ENCODE results near the gene DEF6. TPM values are rescaled to one million over a fixed set of nuclear protein-coding genes. Genes with fewer than 3 reads are reported as not detected.

The DEF6 gene
- total RNA-seq, 1 experiment from 2014 or later: 11.3 TPM

DNA sequence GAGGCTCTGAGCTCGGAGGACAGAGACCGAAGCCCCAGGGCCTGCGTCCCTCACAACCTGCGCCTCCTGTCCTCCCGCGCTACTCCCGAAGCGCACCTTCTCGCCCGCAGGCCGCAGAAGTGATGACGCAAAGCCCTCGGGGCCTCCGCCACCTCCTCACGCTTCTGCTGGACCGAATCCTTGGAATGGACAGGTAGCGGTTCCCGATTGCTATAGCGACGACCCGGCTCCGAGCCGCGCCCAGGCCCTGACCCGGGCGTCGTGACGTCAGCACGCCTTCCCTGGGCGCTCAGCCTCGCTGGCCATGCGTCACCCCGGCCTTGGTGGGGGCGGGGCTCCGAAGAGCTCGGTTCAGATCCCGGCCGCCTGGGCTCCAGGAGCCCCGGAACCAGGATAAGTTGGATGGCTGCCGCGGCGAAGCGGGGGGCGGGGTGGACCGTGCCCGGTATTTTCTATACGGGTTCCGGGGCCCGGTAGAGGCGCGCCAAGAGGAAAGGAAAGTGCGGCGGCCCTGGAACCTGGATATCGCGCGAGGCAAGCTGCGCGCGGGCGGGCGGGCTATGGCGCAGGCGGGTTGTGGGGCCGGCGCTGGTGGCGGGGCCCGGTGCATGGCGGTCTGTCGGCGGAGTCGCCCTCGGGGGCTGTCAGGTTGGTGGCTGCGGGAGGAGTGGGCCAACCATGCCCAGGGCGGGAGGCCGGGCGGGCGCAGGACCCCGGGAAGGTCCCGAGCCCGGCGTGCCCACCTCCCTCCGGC is 38.2 kb upstream of the DEF6 start, which contains the start of gene ZNF76 (continued):
- no peak for TF ChIP-seq ZNF512 (CRISPR knock-in tag; IDR thresholded peaks at IDR 0.05; ENCODE audit: borderline replicate concordance)
- TF ChIP-seq SOX15 (CRISPR knock-in tag; IDR thresholded peaks at IDR 0.05): no peak
- TF ChIP-seq ZNF263 (CRISPR knock-in tag; IDR thresholded peaks at IDR 0.05; ENCODE audit: low read depth): no peak
- TF ChIP-seq NR3C1 (CRISPR knock-in tag; conservative IDR thresholded peaks at IDR 0.05; ENCODE audit: low read depth): no peak
- 0 out of 2 replicates have a peak, but pooled peaks have one; percentile 16 for TF ChIP-seq ESRRA (CRISPR knock-in tag; IDR thresholded peaks at IDR 0.05; ENCODE audit: borderline replicate concordance)
- no peak for TF ChIP-seq GRHL2 (CRISPR knock-in tag; IDR thresholded peaks at IDR 0.05; ENCODE audit: insufficient replicate concordance, severe bottlenecking)
- TF ChIP-seq ELF4 (CRISPR knock-in tag; IDR thresholded peaks at IDR 0.05; ENCODE audit: low read depth): no peak; the same call in 1 of the 2 replicates
- TF ChIP-seq ZNF317 (CRISPR knock-in tag; IDR thresholded peaks at IDR 0.05; ENCODE audit: borderline replicate concordance, low read depth): 0 out of 2 replicates have a peak, but pooled peaks have one; percentile 38
- TF ChIP-seq OVOL2 (CRISPR knock-in tag; IDR thresholded peaks at IDR 0.05; ENCODE audit: borderline replicate concordance): no peak
- TF ChIP-seq MXD4 (CRISPR knock-in tag; IDR thresholded peaks at IDR 0.05; ENCODE audit: borderline replicate concordance): no peak
- no peak for TF ChIP-seq HMGA2 (CRISPR knock-in tag; IDR thresholded peaks at IDR 0.05)
- TF ChIP-seq JUN (CRISPR knock-in tag; IDR thresholded peaks at IDR 0.05): no peak; the same call in 1 of the 2 replicates
- TF ChIP-seq ZNF219 (CRISPR knock-in tag; IDR thresholded peaks at IDR 0.05; ENCODE audit: borderline replicate concordance): no peak
- TF ChIP-seq, protein P1, sequence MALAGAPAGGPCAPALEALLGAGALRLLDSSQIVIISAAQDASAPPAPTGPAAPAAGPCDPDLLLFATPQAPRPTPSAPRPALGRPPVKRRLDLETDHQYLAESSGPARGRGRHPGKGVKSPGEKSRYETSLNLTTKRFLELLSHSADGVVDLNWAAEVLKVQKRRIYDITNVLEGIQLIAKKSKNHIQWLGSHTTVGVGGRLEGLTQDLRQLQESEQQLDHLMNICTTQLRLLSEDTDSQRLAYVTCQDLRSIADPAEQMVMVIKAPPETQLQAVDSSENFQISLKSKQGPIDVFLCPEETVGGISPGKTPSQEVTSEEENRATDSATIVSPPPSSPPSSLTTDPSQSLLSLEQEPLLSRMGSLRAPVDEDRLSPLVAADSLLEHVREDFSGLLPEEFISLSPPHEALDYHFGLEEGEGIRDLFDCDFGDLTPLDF (CRISPR knock-in tag; IDR thresholded peaks at IDR 0.05): 0 out of 2 replicates have a peak, but pooled peaks have one; percentile 18
- peak; percentile 87; the same call in 1 of the 2 replicates for TF ChIP-seq MAX (CRISPR knock-in tag; IDR thresholded peaks at IDR 0.05)
- TF ChIP-seq TEAD4 (CRISPR knock-in tag; IDR thresholded peaks at IDR 0.05): no peak; the same call in 1 of the 2 replicates
- peak; percentile 84; the same call in 1 of the 2 replicates for TF ChIP-seq CREB1 (CRISPR knock-in tag; IDR thresholded peaks at IDR 0.05)
- TF ChIP-seq GABPB1 (CRISPR knock-in tag; IDR thresholded peaks at IDR 0.05): peak; percentile 74
- peak; percentile 84; the same call in 1 of the 2 replicates for TF ChIP-seq ETV6 (CRISPR knock-in tag; IDR thresholded peaks at IDR 0.05)
- TF ChIP-seq, protein P2, sequence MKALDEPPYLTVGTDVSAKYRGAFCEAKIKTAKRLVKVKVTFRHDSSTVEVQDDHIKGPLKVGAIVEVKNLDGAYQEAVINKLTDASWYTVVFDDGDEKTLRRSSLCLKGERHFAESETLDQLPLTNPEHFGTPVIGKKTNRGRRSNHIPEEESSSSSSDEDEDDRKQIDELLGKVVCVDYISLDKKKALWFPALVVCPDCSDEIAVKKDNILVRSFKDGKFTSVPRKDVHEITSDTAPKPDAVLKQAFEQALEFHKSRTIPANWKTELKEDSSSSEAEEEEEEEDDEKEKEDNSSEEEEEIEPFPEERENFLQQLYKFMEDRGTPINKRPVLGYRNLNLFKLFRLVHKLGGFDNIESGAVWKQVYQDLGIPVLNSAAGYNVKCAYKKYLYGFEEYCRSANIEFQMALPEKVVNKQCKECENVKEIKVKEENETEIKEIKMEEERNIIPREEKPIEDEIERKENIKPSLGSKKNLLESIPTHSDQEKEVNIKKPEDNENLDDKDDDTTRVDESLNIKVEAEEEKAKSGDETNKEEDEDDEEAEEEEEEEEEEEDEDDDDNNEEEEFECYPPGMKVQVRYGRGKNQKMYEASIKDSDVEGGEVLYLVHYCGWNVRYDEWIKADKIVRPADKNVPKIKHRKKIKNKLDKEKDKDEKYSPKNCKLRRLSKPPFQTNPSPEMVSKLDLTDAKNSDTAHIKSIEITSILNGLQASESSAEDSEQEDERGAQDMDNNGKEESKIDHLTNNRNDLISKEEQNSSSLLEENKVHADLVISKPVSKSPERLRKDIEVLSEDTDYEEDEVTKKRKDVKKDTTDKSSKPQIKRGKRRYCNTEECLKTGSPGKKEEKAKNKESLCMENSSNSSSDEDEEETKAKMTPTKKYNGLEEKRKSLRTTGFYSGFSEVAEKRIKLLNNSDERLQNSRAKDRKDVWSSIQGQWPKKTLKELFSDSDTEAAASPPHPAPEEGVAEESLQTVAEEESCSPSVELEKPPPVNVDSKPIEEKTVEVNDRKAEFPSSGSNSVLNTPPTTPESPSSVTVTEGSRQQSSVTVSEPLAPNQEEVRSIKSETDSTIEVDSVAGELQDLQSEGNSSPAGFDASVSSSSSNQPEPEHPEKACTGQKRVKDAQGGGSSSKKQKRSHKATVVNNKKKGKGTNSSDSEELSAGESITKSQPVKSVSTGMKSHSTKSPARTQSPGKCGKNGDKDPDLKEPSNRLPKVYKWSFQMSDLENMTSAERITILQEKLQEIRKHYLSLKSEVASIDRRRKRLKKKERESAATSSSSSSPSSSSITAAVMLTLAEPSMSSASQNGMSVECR (CRISPR knock-in tag; IDR thresholded peaks at IDR 0.05; ENCODE audit: borderline replicate concordance): peak; percentile 22; the same call in 1 of the 2 replicates
- TF ChIP-seq, protein P3, sequence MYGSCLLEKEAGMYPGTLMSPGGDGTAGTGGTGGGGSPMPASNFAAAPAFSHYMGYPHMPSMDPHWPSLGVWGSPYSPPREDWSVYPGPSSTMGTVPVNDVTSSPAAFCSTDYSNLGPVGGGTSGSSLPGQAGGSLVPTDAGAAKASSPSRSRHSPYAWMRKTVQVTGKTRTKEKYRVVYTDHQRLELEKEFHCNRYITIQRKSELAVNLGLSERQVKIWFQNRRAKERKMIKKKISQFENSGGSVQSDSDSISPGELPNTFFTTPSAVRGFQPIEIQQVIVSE (CRISPR knock-in tag; IDR thresholded peaks at IDR 0.05; ENCODE audit: borderline replicate concordance): no peak
- TF ChIP-seq NFYB (CRISPR knock-in tag; conservative IDR thresholded peaks at IDR 0.05; ENCODE audit: low read depth): 0 out of 2 replicates have a peak, but pooled peaks have one; percentile 13
- no peak for TF ChIP-seq GTF2I (CRISPR knock-in tag; conservative IDR thresholded peaks at IDR 0.05)
- no peak for TF ChIP-seq FOXJ3 (CRISPR knock-in tag; IDR thresholded peaks at IDR 0.05; ENCODE audit: borderline replicate concordance)
- TF ChIP-seq, protein P4, sequence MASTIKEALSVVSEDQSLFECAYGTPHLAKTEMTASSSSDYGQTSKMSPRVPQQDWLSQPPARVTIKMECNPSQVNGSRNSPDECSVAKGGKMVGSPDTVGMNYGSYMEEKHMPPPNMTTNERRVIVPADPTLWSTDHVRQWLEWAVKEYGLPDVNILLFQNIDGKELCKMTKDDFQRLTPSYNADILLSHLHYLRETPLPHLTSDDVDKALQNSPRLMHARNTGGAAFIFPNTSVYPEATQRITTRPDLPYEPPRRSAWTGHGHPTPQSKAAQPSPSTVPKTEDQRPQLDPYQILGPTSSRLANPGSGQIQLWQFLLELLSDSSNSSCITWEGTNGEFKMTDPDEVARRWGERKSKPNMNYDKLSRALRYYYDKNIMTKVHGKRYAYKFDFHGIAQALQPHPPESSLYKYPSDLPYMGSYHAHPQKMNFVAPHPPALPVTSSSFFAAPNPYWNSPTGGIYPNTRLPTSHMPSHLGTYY (CRISPR knock-in tag; IDR thresholded peaks at IDR 0.05): peak; percentile 64; the same call in 1 of the 2 replicates
- TF ChIP-seq KAT7 (CRISPR knock-in tag; IDR thresholded peaks at IDR 0.05; ENCODE audit: borderline replicate concordance): peak; percentile 39; the same call in 1 of the 2 replicates
- TF ChIP-seq, protein P5, sequence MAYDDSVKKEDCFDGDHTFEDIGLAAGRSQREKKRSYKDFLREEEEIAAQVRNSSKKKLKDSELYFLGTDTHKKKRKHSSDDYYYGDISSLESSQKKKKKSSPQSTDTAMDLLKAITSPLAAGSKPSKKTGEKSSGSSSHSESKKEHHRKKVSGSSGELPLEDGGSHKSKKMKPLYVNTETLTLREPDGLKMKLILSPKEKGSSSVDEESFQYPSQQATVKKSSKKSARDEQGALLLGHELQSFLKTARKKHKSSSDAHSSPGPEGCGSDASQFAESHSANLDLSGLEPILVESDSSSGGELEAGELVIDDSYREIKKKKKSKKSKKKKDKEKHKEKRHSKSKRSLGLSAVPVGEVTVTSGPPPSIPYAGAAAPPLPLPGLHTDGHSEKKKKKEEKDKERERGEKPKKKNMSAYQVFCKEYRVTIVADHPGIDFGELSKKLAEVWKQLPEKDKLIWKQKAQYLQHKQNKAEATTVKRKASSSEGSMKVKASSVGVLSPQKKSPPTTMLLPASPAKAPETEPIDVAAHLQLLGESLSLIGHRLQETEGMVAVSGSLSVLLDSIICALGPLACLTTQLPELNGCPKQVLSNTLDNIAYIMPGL (CRISPR knock-in tag; IDR thresholded peaks at IDR 0.05): no peak
- TF ChIP-seq NR1H2 (CRISPR knock-in tag; IDR thresholded peaks at IDR 0.05): no peak
